H9 (cell line): ENCODE data around the gene TEX13A. TPM values are rescaled to one million over a fixed set of nuclear protein-coding genes. Genes with fewer than 3 reads are reported as not detected.

ENCODE experiments used
- DNase-seq: peaks from one replicate; pipeline ENCODE4 v3.0.0-alpha.2; 2017
- H2AFZ ChIP-seq: one replicate; pipeline ENCODE4 v1.6.1; 2013; ENCODE audit warnings: mild to moderate bottlenecking, low read length, control low read depth, moderate library complexity
- H2AK5ac ChIP-seq: 2 replicates; pipeline ENCODE4 v1.6.1; 2013; ENCODE audit warnings: low read length, control low read depth, mixed read lengths; ENCODE audit not compliant: insufficient read length
- H2BK120ac ChIP-seq: one replicate; pipeline ENCODE4 v1.6.1; 2013; ENCODE audit warnings: low read depth, mild to moderate bottlenecking, low read length, control low read depth, inconsistent platforms; ENCODE audit not compliant: poor library complexity, severe bottlenecking
- H2BK12ac ChIP-seq: 2 replicates; pipeline ENCODE4 v1.6.1; 2013; ENCODE audit warnings: low read length, control low read depth, mixed read lengths, low read depth; ENCODE audit not compliant: insufficient read length
- H2BK15ac ChIP-seq: 2 replicates; pipeline ENCODE4 v1.6.1; 2013; ENCODE audit warnings: low read depth, low read length, control low read depth
- H2BK20ac ChIP-seq: one replicate; pipeline ENCODE4 v1.6.1; 2013; ENCODE audit warnings: low read depth, mild to moderate bottlenecking, low read length, control low read depth, inconsistent platforms; ENCODE audit not compliant: poor library complexity, severe bottlenecking
- H2BK5ac ChIP-seq: 2 replicates; pipeline ENCODE4 v1.6.1; 2013; ENCODE audit warnings: low read length, control low read depth, mixed read lengths; ENCODE audit not compliant: insufficient read length
- H3K14ac ChIP-seq: 2 replicates; pipeline ENCODE4 v1.6.1; 2013; ENCODE audit warnings: low read length, control low read depth; ENCODE audit not compliant: insufficient read depth
- H3K18ac ChIP-seq: 2 replicates; pipeline ENCODE4 v1.6.1; 2013; ENCODE audit warnings: low read depth, mild to moderate bottlenecking, mixed read lengths, low read length, control low read depth; ENCODE audit not compliant: insufficient read length
- H3K23ac ChIP-seq: 2 replicates; pipeline ENCODE4 v1.6.1; 2013; ENCODE audit warnings: low read length, control low read depth, mixed read lengths, low read depth; ENCODE audit not compliant: insufficient read length
- H3K23me2 ChIP-seq: 2 replicates; pipeline ENCODE4 v1.6.1; 2013; ENCODE audit warnings: low read depth, mild to moderate bottlenecking, mixed read lengths, low read length, control low read depth; ENCODE audit not compliant: insufficient read length, poor library complexity, severe bottlenecking
- H3K27ac ChIP-seq: 2 replicates; pipeline ENCODE4 v1.5.1; 2013; ENCODE audit warnings: low read length, control low read depth, mixed read lengths, low read depth; ENCODE audit not compliant: insufficient read length
- H3K27me3 ChIP-seq: 2 replicates; pipeline ENCODE4 v1.6.1; 2013; ENCODE audit warnings: low read length, control low read depth, inconsistent platforms; ENCODE audit not compliant: insufficient read depth
- H3K4ac ChIP-seq: 2 replicates; pipeline ENCODE4 v1.6.1; 2013; ENCODE audit warnings: low read depth, mild to moderate bottlenecking, control low read depth, inconsistent platforms, low read length, moderate library complexity
- H3K4me1 ChIP-seq: 2 replicates; pipeline ENCODE4 v1.6.1; 2013; ENCODE audit warnings: low read length, control low read depth, inconsistent platforms; ENCODE audit not compliant: insufficient read depth
- H3K4me2 ChIP-seq: 2 replicates; pipeline ENCODE4 v1.6.1; 2013; ENCODE audit warnings: low read length, control low read depth, mixed read lengths; ENCODE audit not compliant: insufficient read length, insufficient read depth
- H3K56ac ChIP-seq: 2 replicates; pipeline ENCODE4 v1.6.1; 2013; ENCODE audit warnings: low read depth, mild to moderate bottlenecking, mixed read lengths, low read length, control low read depth; ENCODE audit not compliant: insufficient read length
- H3K79me1 ChIP-seq: 2 replicates; pipeline ENCODE4 v1.6.1; 2013; ENCODE audit warnings: low read depth, mild to moderate bottlenecking, moderate library complexity, low read length, control low read depth, inconsistent platforms; ENCODE audit not compliant: insufficient read depth, poor library complexity, severe bottlenecking
- H3K79me2 ChIP-seq: 2 replicates; pipeline ENCODE4 v1.6.1; 2013; ENCODE audit warnings: low read length, control low read depth, inconsistent platforms; ENCODE audit not compliant: insufficient read depth
- H3K9ac ChIP-seq: 2 replicates; pipeline ENCODE4 v1.6.1; 2013; ENCODE audit warnings: low read length, control low read depth, mixed read lengths; ENCODE audit not compliant: insufficient read length; ENCODE audit errors: extremely low read depth
- H3K9me3 ChIP-seq: one replicate; pipeline ENCODE4 v1.6.1; 2013; ENCODE audit warnings: low read depth, low read length, inconsistent platforms; ENCODE audit not compliant: control insufficient read depth
- H3T11ph ChIP-seq: one replicate; pipeline ENCODE4 v1.6.1; 2013; ENCODE audit warnings: mild to moderate bottlenecking, low read length, control low read depth, inconsistent platforms
- H4K20me1 ChIP-seq: one replicate; pipeline ENCODE4 v1.6.1; 2013; ENCODE audit not compliant: control insufficient read depth, insufficient read length, insufficient read depth
- H4K5ac ChIP-seq: 2 replicates; pipeline ENCODE4 v1.6.1; 2013; ENCODE audit warnings: low read depth, mild to moderate bottlenecking, mixed read lengths, low read length, control low read depth; ENCODE audit not compliant: insufficient read length
- H4K8ac ChIP-seq: replicated peaks from 2 replicates; pipeline ENCODE4 v1.6.1; 2013; ENCODE audit warnings: low read length, control low read depth, mixed read lengths, low read depth; ENCODE audit not compliant: insufficient read length
- H4K91ac ChIP-seq: 2 replicates; pipeline ENCODE4 v1.6.1; 2013; ENCODE audit warnings: low read depth, mild to moderate bottlenecking, moderate library complexity, mixed read lengths, low read length, control low read depth; ENCODE audit not compliant: insufficient read length
- H3K27ac Mint-ChIP-seq, 3 experiments: 2 replicates in 2 of 3; 3 replicates in 1 of 3; pipeline ENCODE4 v1.8.0; 2020 to 2021; ENCODE audit warnings: mixed read lengths in 3 of 3, mild to moderate bottlenecking in 1 of 3, moderate library complexity in 1 of 3
- H3K27me3 Mint-ChIP-seq: 2 replicates; pipeline ENCODE4 v1.8.0; 2021; ENCODE audit warnings: low read depth, mild to moderate bottlenecking, moderate library complexity, mixed read lengths
- H3K36me3 Mint-ChIP-seq, 3 experiments: 2 replicates in 2 of 3; 3 replicates in 1 of 3; pipeline ENCODE4 v1.8.0; 2020 to 2021; ENCODE audit warnings: low read depth in 3 of 3, mixed read lengths in 3 of 3; ENCODE audit not compliant: insufficient read depth in 1 of 3
- H3K4me1 Mint-ChIP-seq, 2 experiments: 2 replicates each; pipeline ENCODE4 v1.8.0; 2020; ENCODE audit warnings: mixed read lengths in 2 of 2
- H3K4me3 Mint-ChIP-seq, 2 experiments: 2 replicates in 1 of 2; 3 replicates in 1 of 2; pipeline ENCODE4 v1.8.0; 2020 to 2021; ENCODE audit warnings: mild to moderate bottlenecking in 2 of 2, mixed read lengths in 2 of 2, moderate library complexity in 1 of 2
- H3K9me3 Mint-ChIP-seq, 2 experiments: 2 replicates in 1 of 2; 3 replicates in 1 of 2; pipeline ENCODE4 v1.8.0; 2020; ENCODE audit warnings: mild to moderate bottlenecking in 2 of 2, mixed read lengths in 2 of 2, moderate library complexity in 1 of 2
- WGBS: extraction: QIAGEN DNeasy Blood & Tissue Kit; methylation state at CpG from one replicate; pipeline ENCODE4 v1.1.7; 2013; ENCODE audit warnings: missing lambda C conversion rate, low lambda C conversion rate, mixed read lengths; ENCODE audit not compliant: insufficient read length; ENCODE audit errors: extremely low coverage; 5-methylcytosine and 5-hydroxymethylcytosine counted together
- total RNA-seq: library from RNA; stranded (reverse); gene quantifications from 2 replicates; pipeline ENCODE4 v1.2.1, GENCODE V29; 2021
- TF ChIP-seq, protein P1 (sequence below): fragments of 200-600 bp; sonication (generic); conservative IDR thresholded peaks from 3 replicates; pipeline ENCODE4 v1.8.0; 2021; ENCODE audit warnings: antibody characterized with exemption, mild to moderate bottlenecking

The TEX13A gene
- total RNA-seq, 1 experiment from 2014 or later = not detected

DNA sequence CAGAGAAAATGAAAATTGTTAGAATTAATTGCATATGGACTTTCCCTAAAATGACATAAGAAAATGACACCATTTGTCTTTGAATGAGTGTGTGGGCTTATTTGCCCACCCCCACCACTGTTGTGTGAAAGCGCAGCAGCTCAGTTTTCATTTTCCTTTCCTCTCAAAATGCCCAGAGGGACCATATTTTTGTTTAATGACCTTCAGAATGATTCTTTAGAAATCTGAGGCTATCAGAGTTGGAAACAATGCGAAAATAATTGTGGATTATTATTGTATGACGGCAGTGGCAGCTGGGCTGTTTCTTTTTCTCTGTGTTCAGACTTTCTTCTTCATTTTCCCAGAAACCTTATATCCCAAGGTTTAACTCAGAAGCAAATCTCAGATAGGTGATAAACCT lies 44.6 kb upstream of the TEX13A start:
- Histone ChIP-seq H4K5ac (no peak overlapping the region), H2BK12ac (no peak overlapping the region), H3K23ac (no peak overlapping the region), H3K27ac (no peak overlapping the region), H3K79me1 (no peaks in the 10 kb centered on the region), H4K91ac (no peak overlapping the region), H2BK5ac (no peak overlapping the region), H2AK5ac (no peak overlapping the region), H3K4me2 (no peak overlapping the region), H3K18ac (no peak overlapping the region), H2AFZ (no peak overlapping the region), H2BK120ac (no peak overlapping the region), H4K8ac (no peak overlapping the region), H3K27me3 (no peaks in the 10 kb centered on the region), H3K79me2 (no peaks in the 10 kb centered on the region), H3T11ph (no peak overlapping the region), H3K56ac (no peak overlapping the region), H2BK20ac (no peak overlapping the region), H3K4me1 (no peaks in the 10 kb centered on the region), H3K23me2 (no peaks in the 10 kb centered on the region), H4K20me1 (no peaks in the 10 kb centered on the region), H3K4ac (no peak overlapping the region), H3K14ac (no peak overlapping the region), H3K9ac (no peak overlapping the region), H3K9me3 (peaks cover 1% of the 10 kb centered on the region), H2BK15ac (no peak overlapping the region)
- Mint-ChIP-seq H3K27ac (no peak overlapping the region), H3K36me3 (peaks cover 0 to 2% (median 0%) of the 10 kb centered on the region in 3 experiments; a peak in 3 of 7 replicates), H3K4me1 (no peaks in the 10 kb centered on the region; a peak in 1 of 4 replicates), H3K27me3 (no peaks in the 10 kb centered on the region), H3K9me3 (peaks cover 0 to 29% of the 10 kb centered on the region in 2 experiments; a peak in 2 of 5 replicates), H3K4me3 (no peak overlapping the region)
- no CpG with 5 or more reads among the region's 3 CpGs for WGBS
- TF ChIP-seq, protein P1, sequence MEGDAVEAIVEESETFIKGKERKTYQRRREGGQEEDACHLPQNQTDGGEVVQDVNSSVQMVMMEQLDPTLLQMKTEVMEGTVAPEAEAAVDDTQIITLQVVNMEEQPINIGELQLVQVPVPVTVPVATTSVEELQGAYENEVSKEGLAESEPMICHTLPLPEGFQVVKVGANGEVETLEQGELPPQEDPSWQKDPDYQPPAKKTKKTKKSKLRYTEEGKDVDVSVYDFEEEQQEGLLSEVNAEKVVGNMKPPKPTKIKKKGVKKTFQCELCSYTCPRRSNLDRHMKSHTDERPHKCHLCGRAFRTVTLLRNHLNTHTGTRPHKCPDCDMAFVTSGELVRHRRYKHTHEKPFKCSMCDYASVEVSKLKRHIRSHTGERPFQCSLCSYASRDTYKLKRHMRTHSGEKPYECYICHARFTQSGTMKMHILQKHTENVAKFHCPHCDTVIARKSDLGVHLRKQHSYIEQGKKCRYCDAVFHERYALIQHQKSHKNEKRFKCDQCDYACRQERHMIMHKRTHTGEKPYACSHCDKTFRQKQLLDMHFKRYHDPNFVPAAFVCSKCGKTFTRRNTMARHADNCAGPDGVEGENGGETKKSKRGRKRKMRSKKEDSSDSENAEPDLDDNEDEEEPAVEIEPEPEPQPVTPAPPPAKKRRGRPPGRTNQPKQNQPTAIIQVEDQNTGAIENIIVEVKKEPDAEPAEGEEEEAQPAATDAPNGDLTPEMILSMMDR = no peak
- no peak for DNase-seq
